Measurements from ENCODE around the gene PALD1. TPM values are rescaled to one million over a fixed set of nuclear protein-coding genes. Genes with fewer than 3 reads are reported as not detected.

The PALD1 gene
- total RNA-seq, 1 experiment from 2014 or later = 0.38 TPM

DNA sequence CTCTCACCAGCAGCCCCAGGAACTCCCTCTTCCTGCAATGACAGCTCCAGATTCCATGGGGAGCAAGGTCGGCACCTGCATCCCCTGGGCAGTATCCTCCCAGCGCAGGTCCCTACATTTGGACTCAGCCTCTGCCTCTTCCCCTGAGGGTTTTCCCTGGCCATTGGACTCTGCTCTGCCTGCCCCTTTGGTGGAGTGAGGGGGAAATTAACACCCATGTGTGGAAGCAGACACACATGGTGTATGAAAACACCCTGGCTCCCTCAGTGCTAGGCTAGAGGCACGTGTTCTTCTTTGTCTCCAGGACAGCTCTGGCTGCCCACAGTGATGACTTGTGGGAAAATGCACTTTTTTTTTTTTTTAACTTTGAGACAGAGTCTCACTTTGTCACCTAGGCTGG lies 115.6 kb downstream of the PALD1 start:
- no peaks in the 10 kb centered on the region for H3K9me3 Mint-ChIP-seq (ENCODE audit: low read depth, unreplicated experiment)
- no peaks in the 10 kb centered on the region for H3K4me1 Mint-ChIP-seq (ENCODE audit: low read depth, unreplicated experiment)
- BruUV-seq (replicated peaks) = no TSS peak
- H3K36me3 Mint-ChIP-seq (ENCODE audit: insufficient read depth, unreplicated experiment) = no peaks in the 10 kb centered on the region
- TF ChIP-seq, protein P1, sequence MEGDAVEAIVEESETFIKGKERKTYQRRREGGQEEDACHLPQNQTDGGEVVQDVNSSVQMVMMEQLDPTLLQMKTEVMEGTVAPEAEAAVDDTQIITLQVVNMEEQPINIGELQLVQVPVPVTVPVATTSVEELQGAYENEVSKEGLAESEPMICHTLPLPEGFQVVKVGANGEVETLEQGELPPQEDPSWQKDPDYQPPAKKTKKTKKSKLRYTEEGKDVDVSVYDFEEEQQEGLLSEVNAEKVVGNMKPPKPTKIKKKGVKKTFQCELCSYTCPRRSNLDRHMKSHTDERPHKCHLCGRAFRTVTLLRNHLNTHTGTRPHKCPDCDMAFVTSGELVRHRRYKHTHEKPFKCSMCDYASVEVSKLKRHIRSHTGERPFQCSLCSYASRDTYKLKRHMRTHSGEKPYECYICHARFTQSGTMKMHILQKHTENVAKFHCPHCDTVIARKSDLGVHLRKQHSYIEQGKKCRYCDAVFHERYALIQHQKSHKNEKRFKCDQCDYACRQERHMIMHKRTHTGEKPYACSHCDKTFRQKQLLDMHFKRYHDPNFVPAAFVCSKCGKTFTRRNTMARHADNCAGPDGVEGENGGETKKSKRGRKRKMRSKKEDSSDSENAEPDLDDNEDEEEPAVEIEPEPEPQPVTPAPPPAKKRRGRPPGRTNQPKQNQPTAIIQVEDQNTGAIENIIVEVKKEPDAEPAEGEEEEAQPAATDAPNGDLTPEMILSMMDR (IDR thresholded peaks at IDR 0.05; ENCODE audit: unreplicated experiment) = no peak
- CTCF ChIA-PET = interaction anchor here (0.7 to 0.9 kb wide), 2 partner anchors 11 to 52 kb away, joined by 3 read pairs; no protein-coding TSS in a partner anchor
- DNase-seq = no peak
- intact Hi-C loops (cut with micrococcal nuclease; ENCODE audit: unreplicated experiment) = no loop called here
- no peak overlapping the region for H3K4me3 Mint-ChIP-seq (ENCODE audit: low read depth, unreplicated experiment)
- H3K27me3 Mint-ChIP-seq (ENCODE audit: unreplicated experiment) = peaks cover 71% of the 10 kb centered on the region
- H3K27ac Mint-ChIP-seq (ENCODE audit: unreplicated experiment) = no peak overlapping the region

DNA sequence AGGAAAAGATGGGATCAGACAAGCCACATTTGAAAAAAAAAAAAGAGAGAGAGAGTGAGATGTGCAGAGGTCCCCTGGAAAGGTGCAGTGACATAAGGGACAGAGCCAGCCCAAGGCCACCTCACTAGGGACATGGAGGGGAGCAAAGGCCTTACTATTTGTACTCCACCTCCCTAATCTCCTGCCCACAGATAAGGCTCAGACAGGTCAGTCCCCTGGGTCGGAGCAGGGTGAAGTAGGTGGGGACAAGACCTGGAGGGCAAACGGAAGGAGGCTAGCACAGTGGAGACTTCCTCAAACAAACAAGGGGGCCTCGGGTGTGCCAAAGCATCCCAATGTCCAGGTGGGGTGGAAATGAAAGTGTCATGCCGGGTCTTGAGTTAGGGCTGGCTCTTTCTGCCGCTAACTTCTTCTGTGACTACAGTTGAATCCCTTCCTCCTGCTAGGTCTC lies 117.0 kb downstream of the PALD1 start:
- Mint-ChIP-seq H3K27ac (ENCODE audit: unreplicated experiment) (no peak overlapping the region), H3K4me3 (ENCODE audit: low read depth, unreplicated experiment) (no peak overlapping the region), H3K4me1 (ENCODE audit: low read depth, unreplicated experiment) (no peaks in the 10 kb centered on the region), H3K9me3 (ENCODE audit: low read depth, unreplicated experiment) (no peaks in the 10 kb centered on the region), H3K36me3 (ENCODE audit: insufficient read depth, unreplicated experiment) (no peaks in the 10 kb centered on the region), H3K27me3 (ENCODE audit: unreplicated experiment) (peaks cover 56% of the 10 kb centered on the region)
- CTCF ChIA-PET = interaction anchor here (0.7 kb wide), 1 partner anchor 70 kb away, joined by 4 read pairs; no protein-coding TSS in a partner anchor
- intact Hi-C loops (cut with micrococcal nuclease; ENCODE audit: unreplicated experiment) = no loop called here
- no peak for DNase-seq
- TF ChIP-seq, protein P1 (IDR thresholded peaks at IDR 0.05; ENCODE audit: unreplicated experiment) = no peak
- BruUV-seq (replicated peaks) = no TSS peak

DNA sequence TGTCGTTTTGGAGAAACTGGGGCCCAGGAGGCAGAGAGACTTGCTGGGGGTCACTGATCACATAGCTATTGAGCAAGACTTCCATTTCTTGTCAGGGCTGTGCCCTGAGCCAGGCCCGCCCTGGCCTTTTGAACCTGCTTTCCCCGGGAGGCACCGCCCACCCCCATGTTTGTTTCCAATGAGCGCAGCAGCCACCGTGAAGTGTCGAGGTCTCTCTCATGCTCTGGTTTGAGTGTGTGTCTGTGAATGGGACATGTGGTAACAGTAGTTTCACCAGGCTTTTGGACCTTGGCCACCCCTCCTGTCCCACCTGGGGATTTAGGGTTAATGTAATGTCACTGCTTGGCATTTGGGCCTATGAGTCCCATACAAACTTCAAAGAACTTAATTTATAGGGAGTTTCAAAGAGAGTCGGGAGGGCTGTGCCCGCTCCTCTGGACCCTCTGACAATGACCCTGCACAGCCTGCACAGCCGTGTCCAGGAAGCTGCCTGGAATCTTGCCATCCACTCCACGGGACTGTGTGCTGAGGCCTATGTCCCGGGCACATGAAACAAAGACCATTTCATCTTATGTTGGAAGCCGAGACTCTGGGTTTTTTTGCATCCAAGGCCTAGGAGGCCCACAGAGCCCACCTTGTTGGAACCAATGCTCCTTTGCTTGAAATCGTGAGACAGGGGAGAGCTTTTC lies 117.7 kb downstream of the PALD1 start:
- no peak for DNase-seq
- CTCF ChIA-PET = interaction anchor here (0.6 kb wide), 1 partner anchor 16 kb away, joined by 4 read pairs; no protein-coding TSS in a partner anchor
- TF ChIP-seq, protein P1 (IDR thresholded peaks at IDR 0.05; ENCODE audit: unreplicated experiment) = no peak
- H3K4me1 Mint-ChIP-seq (ENCODE audit: low read depth, unreplicated experiment) = no peaks in the 10 kb centered on the region
- no peaks in the 10 kb centered on the region for H3K9me3 Mint-ChIP-seq (ENCODE audit: low read depth, unreplicated experiment)
- peaks cover 50% of the 10 kb centered on the region for H3K27me3 Mint-ChIP-seq (ENCODE audit: unreplicated experiment)
- no peaks in the 10 kb centered on the region for H3K36me3 Mint-ChIP-seq (ENCODE audit: insufficient read depth, unreplicated experiment)
- BruUV-seq (replicated peaks) = no TSS peak
- no peak overlapping the region for H3K4me3 Mint-ChIP-seq (ENCODE audit: low read depth, unreplicated experiment)
- H3K27ac Mint-ChIP-seq (ENCODE audit: unreplicated experiment) = no peak overlapping the region
- intact Hi-C loops (cut with micrococcal nuclease; ENCODE audit: unreplicated experiment) = no loop called here

DNA sequence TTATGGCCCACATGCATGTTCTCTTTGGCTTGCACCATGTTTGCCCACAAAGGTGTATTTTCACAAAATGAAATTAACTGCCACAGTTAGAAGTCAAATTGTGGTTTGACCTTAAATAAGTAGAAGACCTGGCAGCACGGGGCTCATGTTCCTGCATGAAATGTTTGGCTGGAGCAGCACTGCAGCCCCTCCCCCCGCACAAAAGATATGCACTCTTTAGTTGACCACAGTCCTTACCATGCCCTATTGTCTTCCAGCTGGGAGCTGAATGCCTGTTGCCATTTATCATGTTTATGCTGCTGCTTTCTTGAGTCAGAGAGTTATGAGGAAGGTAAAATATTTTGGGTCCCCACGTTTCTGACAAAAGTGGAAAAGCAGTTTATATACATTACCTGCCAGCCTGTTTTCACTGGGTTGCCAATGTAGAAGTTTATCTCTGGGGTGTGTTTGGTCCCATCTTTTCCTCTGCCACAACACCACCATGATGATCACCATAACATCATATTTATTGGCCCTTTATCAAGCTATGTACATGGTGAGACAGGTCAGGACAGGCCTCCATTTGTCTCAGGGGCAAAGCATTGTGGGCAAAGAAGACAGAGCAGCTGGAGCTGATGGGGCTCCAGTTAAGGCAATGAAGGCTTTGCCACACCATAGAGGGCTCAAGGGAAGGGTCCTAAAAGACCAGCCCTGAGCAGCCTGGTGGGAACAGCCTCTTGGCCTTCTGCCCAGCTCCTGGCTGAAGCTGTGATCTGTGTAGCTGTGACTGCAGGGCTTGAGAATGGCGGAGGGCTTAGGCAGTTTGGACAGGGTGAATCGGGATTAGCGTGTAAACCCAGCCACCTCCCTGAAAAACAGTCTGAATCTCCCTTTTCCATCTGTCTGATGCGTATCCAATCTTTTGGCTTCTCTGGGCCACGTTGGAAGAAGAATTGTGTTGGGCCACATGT lies 118.6 kb downstream of the PALD1 start:
- H3K4me1 Mint-ChIP-seq (ENCODE audit: low read depth, unreplicated experiment) = no peaks in the 10 kb centered on the region
- no peaks in the 10 kb centered on the region for H3K9me3 Mint-ChIP-seq (ENCODE audit: low read depth, unreplicated experiment)
- H3K36me3 Mint-ChIP-seq (ENCODE audit: insufficient read depth, unreplicated experiment) = no peaks in the 10 kb centered on the region
- no TSS peak for BruUV-seq (replicated peaks)
- H3K4me3 Mint-ChIP-seq (ENCODE audit: low read depth, unreplicated experiment) = no peak overlapping the region
- TF ChIP-seq, protein P1 (IDR thresholded peaks at IDR 0.05; ENCODE audit: unreplicated experiment) = no peak
- CTCF ChIA-PET = interaction anchor here (0.6 kb wide), 1 partner anchor 15 kb away, joined by 4 read pairs; no protein-coding TSS in a partner anchor
- H3K27me3 Mint-ChIP-seq (ENCODE audit: unreplicated experiment) = peaks cover 41% of the 10 kb centered on the region
- intact Hi-C loops (cut with micrococcal nuclease; ENCODE audit: unreplicated experiment) = no loop called here
- no peak overlapping the region for H3K27ac Mint-ChIP-seq (ENCODE audit: unreplicated experiment)
- DNase-seq = no peak
